ENCODE data around the gene ITPR2. TPM values are rescaled to one million over a fixed set of nuclear protein-coding genes. Genes with fewer than 3 reads are reported as not detected.

The ITPR2 gene
- total and polyA plus RNA-seq, 2 of the 8 experiments (the other 6 are each of a cell fraction or from before 2014, with no cell fraction given): 4.1 to 48.3 TPM

DNA sequence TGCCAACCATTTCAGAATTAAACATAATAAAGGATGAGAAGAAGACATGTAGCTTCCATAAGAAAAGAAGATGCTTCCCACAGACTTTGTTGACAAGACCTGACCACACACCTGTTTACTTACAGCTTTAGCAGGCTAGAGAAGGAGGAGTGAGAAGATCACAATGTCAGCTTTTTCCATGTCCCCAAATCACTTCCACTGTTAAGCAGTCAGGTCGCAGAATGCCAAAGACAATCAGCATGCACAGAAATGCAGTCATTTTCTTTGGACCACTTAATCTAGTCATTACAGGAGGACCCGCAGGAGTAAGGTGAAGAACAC lies 322.7 kb downstream of the ITPR2 start:
- H3K4me1 ChIP-seq (replicated peaks in 1 of 4; ENCODE audit: control insufficient read depth in 3 of 4, insufficient read depth in 4 of 4, low read length in 3 of 4): peaks cover 2 to 20% (median 11%) of the 10 kb centered on the region in 4 experiments; a peak in 6 of 7 replicates
- ChIA-PET POLR2A (ENCODE audit: partially characterized antibody) (interaction anchor here (1.0 to 1.2 kb wide), 5 partner anchors 8 to 44 kb away, joined by 3 to 4 read pairs (median 3); no protein-coding TSS in a partner anchor), CTCF (ENCODE audit: partially characterized antibody) (interaction anchor here (0.7 to 2.3 kb wide), 4 partner anchors 11 to 135 kb away, joined by 3 to 14 read pairs (median 3); no protein-coding TSS in a partner anchor)
- no peak overlapping the region for H3K9ac ChIP-seq (replicated peaks in 1 of 4; ENCODE audit: extremely low read depth in 1 of 4, low read depth in 3 of 4, low read length in 3 of 4)
- 0 out of 2 replicates have a peak overlapping the region, but pooled peaks have one; percentile 11 for H2BK5ac ChIP-seq (ENCODE audit: low read depth, low read length)
- H3K79me2 ChIP-seq (ENCODE audit: control insufficient read depth in 1 of 2, insufficient read depth in 2 of 2, low read length in 2 of 2): no peaks in the 10 kb centered on the region
- H3K23me2 ChIP-seq (ENCODE audit: low read depth, low read length): no peaks in the 10 kb centered on the region; the same call in 1 of the 2 replicates
- H2AK5ac ChIP-seq (ENCODE audit: low read depth, low read length): no peak overlapping the region
- H4K91ac ChIP-seq (replicated peaks; ENCODE audit: insufficient read length, low read length): no peak overlapping the region
- H3K4me2 ChIP-seq (ENCODE audit: insufficient read depth in 1 of 2, low read depth in 2 of 2, low read length in 2 of 2): peak overlapping the region; percentile 4 to 43; a peak in 3 of 4 replicates
- no peaks in the 10 kb centered on the region for H4K20me1 ChIP-seq (replicated peaks in 1 of 2; ENCODE audit: control insufficient read depth in 1 of 2, insufficient read depth in 2 of 2, low read length in 2 of 2)
- WGBS, 2 experiments (ENCODE audit: extremely low coverage in 1 of 2, insufficient coverage in 1 of 2, insufficient read length in 1 of 2, insufficient replicate concordance in 2 of 2, low coverage in 1 of 2, low lambda C conversion rate in 2 of 2, missing lambda C conversion rate in 1 of 2): 23% methylated on average over 2 of the region's 2 CpGs; no CpG with 5 or more reads in 1 of the 2 experiments
- H2BK20ac ChIP-seq (ENCODE audit: low read length): peak overlapping the region; percentile 29; the same call in 1 of the 2 replicates
- H4K5ac ChIP-seq (ENCODE audit: insufficient read length, low read depth, low read length): no peak overlapping the region
- no peak overlapping the region for H2AFZ ChIP-seq (ENCODE audit: low read length)
- H3K4me3 ChIP-seq (ENCODE audit: extremely low read depth in 1 of 4, insufficient read depth in 2 of 4, low read depth in 3 of 4, low read length in 4 of 4): peak overlapping the region in 1 of 4 experiments; percentile 40; a peak in 1 of 8 replicates
- H3K36me3 ChIP-seq (ENCODE audit: control insufficient read depth in 2 of 4, insufficient read depth in 4 of 4, low read length in 3 of 4): no peaks in the 10 kb centered on the region
- H2BK15ac ChIP-seq (ENCODE audit: low read length): no peak overlapping the region
- H3K4ac ChIP-seq (replicated peaks; ENCODE audit: insufficient read length, low read depth, low read length): no peak overlapping the region
- no peak overlapping the region for H3K23ac ChIP-seq (ENCODE audit: insufficient read length)
- H3K18ac ChIP-seq (ENCODE audit: extremely low read depth, low read length): 0 out of 2 replicates have a peak overlapping the region, but pooled peaks have one; percentile 17
- no peak for DNase-seq (ENCODE audit: low read depth in 1 of 2, low spot score in 2 of 2)
- H3K14ac ChIP-seq (ENCODE audit: insufficient read length): no peak overlapping the region
- H4K8ac ChIP-seq (ENCODE audit: extremely low read depth, insufficient read depth, low read length): no peak overlapping the region
- H3K56ac ChIP-seq (replicated peaks; ENCODE audit: insufficient read length, low read depth, low read length): no peak overlapping the region
- peak overlapping the region; percentile 67; the same call in 1 of the 2 replicates for H3K27ac ChIP-seq (ENCODE audit: low read depth, low read length)
- H2BK12ac ChIP-seq (ENCODE audit: low read depth, low read length): no peak overlapping the region
- FAIRE-seq: peak; percentile 90
- no peak overlapping the region for H2BK120ac ChIP-seq (replicated peaks; ENCODE audit: low read depth, low read length)
- no peaks in the 10 kb centered on the region for H3K27me3 ChIP-seq (replicated peaks in 1 of 4; ENCODE audit: control insufficient read depth in 3 of 4, extremely low read depth in 1 of 4, insufficient read depth in 3 of 4, low read length in 3 of 4)
- H3K79me1 ChIP-seq (ENCODE audit: low read depth, low read length): no peaks in the 10 kb centered on the region
- no peaks in the 10 kb centered on the region for H3K9me3 ChIP-seq (ENCODE audit: insufficient read depth in 2 of 2, low read depth in 1 of 2, low read length in 1 of 2)
- no peak for TF ChIP-seq CEBPB (IDR thresholded peaks at IDR 0.05; ENCODE audit: low read depth, low read length)
- no peak for TF ChIP-seq CTBP2 (IDR thresholded peaks at IDR 0.05; ENCODE audit: borderline replicate concordance, insufficient read depth, insufficient read length, low read length)
- TF ChIP-seq SP1 (IDR thresholded peaks at IDR 0.05; ENCODE audit: low read depth, low read length): no peak
- TF ChIP-seq NRF1 (IDR thresholded peaks at IDR 0.05; ENCODE audit: low read depth, low read length): no peak
- no peak for TF ChIP-seq RAD21 (IDR thresholded peaks at IDR 0.05 in 1 of 2, conservative IDR thresholded peaks at IDR 0.05 in 1 of 2; ENCODE audit: low read depth in 2 of 2, low read length in 2 of 2)
- no peak for TF ChIP-seq SP4 (IDR thresholded peaks at IDR 0.05; ENCODE audit: low read length)
- TF ChIP-seq KDM4A (IDR thresholded peaks at IDR 0.05; ENCODE audit: low read depth, low read length, severe bottlenecking): no peak
- no peak for TF ChIP-seq CBX8 (IDR thresholded peaks at IDR 0.05; ENCODE audit: borderline replicate concordance, low read depth, low read length)
- TF ChIP-seq SIRT6 (IDR thresholded peaks at IDR 0.05; ENCODE audit: low read length): no peak
- no peak for TF ChIP-seq JUN (IDR thresholded peaks at IDR 0.05; ENCODE audit: low read depth, low read length)
- no peak for TF ChIP-seq RNF2 (IDR thresholded peaks at IDR 0.05; ENCODE audit: borderline replicate concordance, low read depth, low read length, missing control alignments, poor library complexity, severe bottlenecking)
- peak in 1 of 2 experiments; percentile 83; a peak in 1 of 3 replicates for TF ChIP-seq EP300 (IDR thresholded peaks at IDR 0.05; ENCODE audit: borderline replicate concordance in 1 of 2, low read depth in 2 of 2, low read length in 2 of 2)
- no peak for TF ChIP-seq BCL11A (IDR thresholded peaks at IDR 0.05; ENCODE audit: low read depth in 2 of 2, low read length in 2 of 2)
